Peyer's patch (tissue), 4 donors: ENCODE measurements around the gene RPS10.

Experiments used
- CTCF ChIP-seq, 6 experiments: fragments of 450-650 bp in 4 of 6; fragments of 200-600 bp in 2 of 6; sonication (generic) in 1 of 6; IDR thresholded peaks; one replicate each; pipeline ENCODE4 v1.5.1; 2017 to 2019; ENCODE audit warnings: antibody characterized with exemption in 6 of 6, mild to moderate bottlenecking in 3 of 6, moderate library complexity in 1 of 6
- POLR2A ChIP-seq, 2 donors: fragments of 450-650 bp; IDR thresholded peaks; one replicate each; pipeline ENCODE4 v1.5.1; 2017; ENCODE audit warnings: antibody characterized with exemption in 2 of 2, mild to moderate bottlenecking in 2 of 2, moderate library complexity in 2 of 2

GRCh38 chr6:34457382-34457741 lies 31.5 kb upstream of the RPS10 start:
- TF ChIP-seq CTCF (IDR thresholded peaks at IDR 0.05) (no peak), POLR2A (IDR thresholded peaks at IDR 0.05) (no peak)
